ENCODE measurements around the gene MINDY3. TPM values are rescaled to one million over a fixed set of nuclear protein-coding genes. Genes with fewer than 3 reads are reported as not detected.
"Not testable (repeated sequence)": the region's sequence is repeated elsewhere in the genome, so short reads cannot be mapped to it uniquely, and the experiment has no call there.

MINDY3 gene
- total and polyA plus RNA-seq, 2 donors (not counting 1 experiment from before 2014, with no cell fraction given) = 11.6 to 29.3 TPM

DNA sequence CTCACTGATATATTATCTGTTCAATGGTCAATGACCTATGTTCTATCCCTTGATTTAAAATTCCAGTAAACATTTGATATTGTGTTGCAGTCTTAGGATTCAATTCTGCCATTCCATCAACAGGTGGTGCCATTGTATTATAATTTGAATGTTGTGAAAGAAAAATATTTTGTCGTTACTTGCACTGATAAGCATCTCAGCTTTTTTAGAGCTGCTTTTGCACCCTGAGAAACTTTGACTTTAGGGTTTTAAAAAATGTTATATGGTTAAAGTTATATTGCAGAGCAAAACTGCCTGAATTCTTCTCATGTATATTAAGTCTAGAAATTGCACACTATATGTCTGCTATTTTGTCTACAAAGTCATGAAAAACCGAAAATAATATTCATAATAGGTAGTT lies 18.8 kb upstream of the MINDY3 start:
- Histone ChIP-seq H3K27me3 (replicated peaks in 1 of 4; ENCODE audit: control extremely low read depth in 1 of 4, control insufficient read depth in 3 of 4, insufficient read depth in 4 of 4, low read length in 3 of 4) (peaks cover 0 to 15% (median 6%) of the 10 kb centered on the region in 4 experiments), H4K20me1 (ENCODE audit: control insufficient read depth, insufficient read depth, low read length, poor library complexity, severe bottlenecking) (no peaks in the 10 kb centered on the region), H3K4me1 (ENCODE audit: control insufficient read depth in 2 of 2, insufficient read depth in 2 of 2, low read length in 2 of 2) (no peaks in the 10 kb centered on the region), H3K36me3 (replicated peaks in 1 of 2; ENCODE audit: control extremely low read depth in 1 of 2, control insufficient read depth in 1 of 2, extremely low read depth in 1 of 2, insufficient read depth in 2 of 2, low read length in 1 of 2) (no peaks in the 10 kb centered on the region), H3K4me3 (ENCODE audit: control extremely low read depth in 1 of 5, extremely low read depth in 1 of 5, insufficient read depth in 1 of 5, low read depth in 2 of 5, low read length in 4 of 5) (no peak overlapping the region), H3K9ac (ENCODE audit: low read length) (no peak overlapping the region), H3K79me2 (ENCODE audit: control insufficient read depth, insufficient read depth, low read length) (no peaks in the 10 kb centered on the region), H3K9me3 (ENCODE audit: control extremely low read depth in 1 of 3, control insufficient read depth in 2 of 3, insufficient read depth in 1 of 3, low read length in 2 of 3) (no peaks in the 10 kb centered on the region), H3K4me2 (replicated peaks; ENCODE audit: low read depth, low read length, poor library complexity, severe bottlenecking) (no peak overlapping the region), H3K27ac (ENCODE audit: low read length in 2 of 2) (no peak overlapping the region), H2AFZ (ENCODE audit: insufficient read depth, low read depth, low read length, poor library complexity, severe bottlenecking) (no peak overlapping the region)
- H3K27ac Mint-ChIP-seq = no peak overlapping the region
- H3K9me3 Mint-ChIP-seq (ENCODE audit: insufficient read depth) = no peaks in the 10 kb centered on the region
- no peaks in the 10 kb centered on the region for H3K4me1 Mint-ChIP-seq
- 0% methylated on average over 1 of the region's 2 CpGs for WGBS (ENCODE audit: insufficient coverage)
- ATAC-seq (ENCODE audit: low read depth) = no peak
- POLR2A ChIA-PET = no interaction called here
- no peak overlapping the region for H3K4me3 Mint-ChIP-seq
- TF ChIP-seq, protein P1, sequence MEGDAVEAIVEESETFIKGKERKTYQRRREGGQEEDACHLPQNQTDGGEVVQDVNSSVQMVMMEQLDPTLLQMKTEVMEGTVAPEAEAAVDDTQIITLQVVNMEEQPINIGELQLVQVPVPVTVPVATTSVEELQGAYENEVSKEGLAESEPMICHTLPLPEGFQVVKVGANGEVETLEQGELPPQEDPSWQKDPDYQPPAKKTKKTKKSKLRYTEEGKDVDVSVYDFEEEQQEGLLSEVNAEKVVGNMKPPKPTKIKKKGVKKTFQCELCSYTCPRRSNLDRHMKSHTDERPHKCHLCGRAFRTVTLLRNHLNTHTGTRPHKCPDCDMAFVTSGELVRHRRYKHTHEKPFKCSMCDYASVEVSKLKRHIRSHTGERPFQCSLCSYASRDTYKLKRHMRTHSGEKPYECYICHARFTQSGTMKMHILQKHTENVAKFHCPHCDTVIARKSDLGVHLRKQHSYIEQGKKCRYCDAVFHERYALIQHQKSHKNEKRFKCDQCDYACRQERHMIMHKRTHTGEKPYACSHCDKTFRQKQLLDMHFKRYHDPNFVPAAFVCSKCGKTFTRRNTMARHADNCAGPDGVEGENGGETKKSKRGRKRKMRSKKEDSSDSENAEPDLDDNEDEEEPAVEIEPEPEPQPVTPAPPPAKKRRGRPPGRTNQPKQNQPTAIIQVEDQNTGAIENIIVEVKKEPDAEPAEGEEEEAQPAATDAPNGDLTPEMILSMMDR (IDR thresholded peaks at IDR 0.05) = peak; percentile 62
- no peak for TF ChIP-seq EZH2 (IDR thresholded peaks at IDR 0.05; ENCODE audit: borderline replicate concordance, insufficient read depth, low read depth, low read length, poor library complexity, severe bottlenecking)
- DNase-seq = peak; percentile 26
- intact Hi-C loops (cut with micrococcal nuclease) = loop anchor here (2.0 to 5.0 kb wide), 2 partner anchors 898 to 1378 kb away; no protein-coding TSS in a partner anchor
- CTCF ChIA-PET = interaction anchor here (0.8 to 1.3 kb wide), 3 partner anchors 11 to 955 kb away, joined by 3 read pairs; no protein-coding TSS in a partner anchor
- peaks cover 55% of the 10 kb centered on the region for H3K27me3 Mint-ChIP-seq

DNA sequence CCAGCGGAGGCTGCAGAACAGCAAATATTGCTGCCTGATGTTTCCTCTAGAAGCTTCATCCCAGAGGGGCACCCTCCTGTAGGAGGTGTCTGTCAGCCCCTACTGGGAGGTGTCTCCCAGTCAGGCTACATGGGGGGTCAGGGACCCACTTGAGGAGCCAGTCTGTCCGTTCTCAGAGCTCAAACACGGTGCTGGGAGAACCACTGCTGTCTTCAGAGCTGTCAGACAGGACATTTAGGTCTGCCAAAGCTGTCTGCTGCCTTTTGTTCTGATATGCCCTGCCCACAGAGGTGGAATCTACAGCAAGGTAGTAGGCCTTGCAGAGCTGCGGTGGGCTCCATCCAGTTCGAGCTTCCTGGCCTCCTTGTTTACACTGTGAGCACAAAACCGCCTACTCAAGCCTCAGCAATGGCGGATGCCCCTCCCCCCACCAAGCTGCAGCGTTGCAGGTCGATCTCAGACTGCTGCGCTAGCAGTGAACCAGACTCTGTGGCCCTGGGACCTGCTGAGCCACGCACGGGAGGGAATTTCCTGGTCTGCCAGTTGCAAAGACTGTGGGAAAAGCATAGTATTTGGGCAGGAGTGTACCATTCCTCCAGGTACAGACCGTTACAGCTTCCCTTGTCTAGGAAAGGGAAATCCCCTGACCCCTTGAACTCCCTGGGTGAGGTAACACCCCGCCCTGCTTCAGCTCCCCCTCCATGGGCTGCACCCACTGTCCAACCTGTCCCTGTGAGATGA lies 17.7 kb upstream of the MINDY3 start:
- TF ChIP-seq, protein P1 (IDR thresholded peaks at IDR 0.05) = no peak
- TF ChIP-seq EZH2 (IDR thresholded peaks at IDR 0.05; ENCODE audit: borderline replicate concordance, insufficient read depth, low read depth, low read length, poor library complexity, severe bottlenecking) = no peak
- Mint-ChIP-seq H3K9me3 (ENCODE audit: insufficient read depth) (peaks cover 2% of the 10 kb centered on the region), H3K4me1 (no peaks in the 10 kb centered on the region), H3K4me3 (no peak overlapping the region), H3K27ac (no peak overlapping the region), H3K27me3 (peaks cover 65% of the 10 kb centered on the region)
- ChIA-PET CTCF (interaction anchor here (0.7 kb wide), 2 partner anchors 878 to 905 kb away, joined by 3 to 4 read pairs; no protein-coding TSS in a partner anchor), POLR2A (no interaction called here)
- WGBS (ENCODE audit: insufficient coverage) = 78% methylated on average over 11 of the region's 14 CpGs
- no peaks in the 10 kb centered on the region for H3K36me3 ChIP-seq (replicated peaks in 1 of 2; ENCODE audit: control extremely low read depth in 1 of 2, control insufficient read depth in 1 of 2, extremely low read depth in 1 of 2, insufficient read depth in 2 of 2, low read length in 1 of 2)
- peaks cover 0 to 15% (median 6%) of the 10 kb centered on the region in 4 experiments for H3K27me3 ChIP-seq (replicated peaks in 1 of 4; ENCODE audit: control extremely low read depth in 1 of 4, control insufficient read depth in 3 of 4, insufficient read depth in 4 of 4, low read length in 3 of 4)
- intact Hi-C loops (cut with micrococcal nuclease) = loop anchor here (2.0 to 5.0 kb wide), 2 partner anchors 899 to 1379 kb away; no protein-coding TSS in a partner anchor
- H3K9ac ChIP-seq (ENCODE audit: low read length) = no peak overlapping the region
- no peaks in the 10 kb centered on the region for H4K20me1 ChIP-seq (ENCODE audit: control insufficient read depth, insufficient read depth, low read length, poor library complexity, severe bottlenecking)
- H3K4me1 ChIP-seq (ENCODE audit: control insufficient read depth in 2 of 2, insufficient read depth in 2 of 2, low read length in 2 of 2) = no peaks in the 10 kb centered on the region
- H3K4me3 ChIP-seq (ENCODE audit: control extremely low read depth in 1 of 5, extremely low read depth in 1 of 5, insufficient read depth in 1 of 5, low read depth in 2 of 5, low read length in 4 of 5) = no peak overlapping the region
- DNase-seq (no peak), ATAC-seq (ENCODE audit: low read depth) (no peak)
- no peaks in the 10 kb centered on the region for H3K9me3 ChIP-seq (ENCODE audit: control extremely low read depth in 1 of 3, control insufficient read depth in 2 of 3, insufficient read depth in 1 of 3, low read length in 2 of 3)
- H2AFZ ChIP-seq (ENCODE audit: insufficient read depth, low read depth, low read length, poor library complexity, severe bottlenecking) = no peak overlapping the region
- no peak overlapping the region for H3K27ac ChIP-seq (ENCODE audit: low read length in 2 of 2)
- H3K79me2 ChIP-seq (ENCODE audit: control insufficient read depth, insufficient read depth, low read length) = no peaks in the 10 kb centered on the region
- no peak overlapping the region for H3K4me2 ChIP-seq (replicated peaks; ENCODE audit: low read depth, low read length, poor library complexity, severe bottlenecking)

DNA sequence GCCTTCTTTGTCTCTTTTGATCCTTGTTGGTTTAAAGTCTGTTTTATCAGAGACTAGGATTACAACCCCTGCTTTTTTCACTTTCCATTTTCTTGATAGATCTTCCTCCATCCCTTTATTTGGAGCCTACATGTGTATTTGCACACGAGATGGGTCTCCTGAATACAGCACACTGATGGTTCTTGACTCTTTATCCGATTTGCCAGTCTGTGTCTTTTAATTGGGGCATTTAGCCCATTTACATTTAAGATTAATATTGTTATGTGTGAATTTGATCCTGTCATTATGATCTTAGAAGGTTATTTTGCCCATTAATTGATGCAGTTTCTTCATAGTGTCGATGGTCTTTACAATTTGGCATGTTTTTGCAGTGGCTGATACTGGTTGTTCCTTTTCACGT lies 16.0 kb upstream of the MINDY3 start:
- POLR2A ChIA-PET; DNase-seq; H3K9ac ChIP-seq (ENCODE audit: low read length); CTCF ChIA-PET; ATAC-seq (ENCODE audit: low read depth); H3K4me2 ChIP-seq (replicated peaks; ENCODE audit: low read depth, low read length, poor library complexity, severe bottlenecking); H3K9me3 ChIP-seq (ENCODE audit: control extremely low read depth in 1 of 3, control insufficient read depth in 2 of 3, insufficient read depth in 1 of 3, low read length in 2 of 3); H3K27ac Mint-ChIP-seq; H3K79me2 ChIP-seq (ENCODE audit: control insufficient read depth, insufficient read depth, low read length); H4K20me1 ChIP-seq (ENCODE audit: control insufficient read depth, insufficient read depth, low read length, poor library complexity, severe bottlenecking); H2AFZ ChIP-seq (ENCODE audit: insufficient read depth, low read depth, low read length, poor library complexity, severe bottlenecking); H3K4me1 Mint-ChIP-seq; H3K36me3 ChIP-seq (replicated peaks in 1 of 2; ENCODE audit: control extremely low read depth in 1 of 2, control insufficient read depth in 1 of 2, extremely low read depth in 1 of 2, insufficient read depth in 2 of 2, low read length in 1 of 2); H3K4me3 ChIP-seq (ENCODE audit: control extremely low read depth in 1 of 5, extremely low read depth in 1 of 5, insufficient read depth in 1 of 5, low read depth in 2 of 5, low read length in 4 of 5); H3K4me3 Mint-ChIP-seq; H3K9me3 Mint-ChIP-seq (ENCODE audit: insufficient read depth); H3K4me1 ChIP-seq (ENCODE audit: control insufficient read depth in 2 of 2, insufficient read depth in 2 of 2, low read length in 2 of 2); H3K27ac ChIP-seq (ENCODE audit: low read length in 2 of 2): not testable (repeated sequence)
- WGBS (ENCODE audit: insufficient coverage) = 83% methylated on average over 2 of the region's 4 CpGs
- H3K27me3 Mint-ChIP-seq = peaks cover 66% of the 10 kb centered on the region
- intact Hi-C loops (cut with micrococcal nuclease) = loop anchor here (5.0 kb wide), 1 partner anchor 901 kb away; no protein-coding TSS in a partner anchor
- H3K27me3 ChIP-seq (replicated peaks in 1 of 4; ENCODE audit: control extremely low read depth in 1 of 4, control insufficient read depth in 3 of 4, insufficient read depth in 4 of 4, low read length in 3 of 4) = peaks cover 0 to 16% (median 4%) of the 10 kb centered on the region in 4 experiments
